T follicular helper cell (primary cell): Measurements from ENCODE around the gene FOXB1.

ENCODE experiments used
- DNase-seq: peaks from one replicate; pipeline ENCODE4 v3.0.0-alpha.2; 2020; ENCODE audit warnings: low read depth

Gene FOXB1

DNA sequence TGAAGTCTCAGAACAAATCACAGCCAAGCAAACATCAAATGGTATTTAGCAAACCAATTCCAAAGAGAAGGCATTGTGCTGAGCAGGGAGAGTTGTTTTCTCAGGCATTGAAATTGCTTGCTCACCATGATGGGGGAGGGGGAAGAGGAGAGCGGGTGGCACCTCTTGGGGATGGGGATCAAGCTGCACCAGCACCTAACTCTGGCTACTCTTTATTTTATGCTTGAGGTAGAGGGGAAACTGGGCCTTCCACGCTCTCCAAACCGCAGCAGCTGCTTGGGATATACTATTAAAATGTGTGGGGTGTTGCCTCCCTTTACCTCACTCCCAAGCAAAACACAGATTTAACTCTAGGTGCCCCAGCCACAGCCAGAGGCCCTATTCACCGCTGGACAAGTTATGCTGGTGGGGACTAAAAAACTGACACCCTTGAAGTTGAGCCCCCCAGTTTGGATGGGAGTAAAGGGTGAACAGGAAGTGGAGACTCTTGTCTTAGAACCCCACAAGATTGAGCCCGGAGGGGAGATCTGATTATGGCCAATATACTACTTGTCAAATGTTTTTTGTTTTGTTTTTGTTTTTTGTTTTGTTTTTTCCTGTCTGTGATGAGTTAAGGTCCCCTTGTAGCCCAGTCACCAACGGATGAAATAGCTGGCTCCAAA is 5.0 kb upstream of the FOXB1 start:
- no peak for DNase-seq

- DNase-seq: no peak
These were observed 4.4 kb upstream of the FOXB1 start for GRCh38 chr15:59999612-60000112.

DNA sequence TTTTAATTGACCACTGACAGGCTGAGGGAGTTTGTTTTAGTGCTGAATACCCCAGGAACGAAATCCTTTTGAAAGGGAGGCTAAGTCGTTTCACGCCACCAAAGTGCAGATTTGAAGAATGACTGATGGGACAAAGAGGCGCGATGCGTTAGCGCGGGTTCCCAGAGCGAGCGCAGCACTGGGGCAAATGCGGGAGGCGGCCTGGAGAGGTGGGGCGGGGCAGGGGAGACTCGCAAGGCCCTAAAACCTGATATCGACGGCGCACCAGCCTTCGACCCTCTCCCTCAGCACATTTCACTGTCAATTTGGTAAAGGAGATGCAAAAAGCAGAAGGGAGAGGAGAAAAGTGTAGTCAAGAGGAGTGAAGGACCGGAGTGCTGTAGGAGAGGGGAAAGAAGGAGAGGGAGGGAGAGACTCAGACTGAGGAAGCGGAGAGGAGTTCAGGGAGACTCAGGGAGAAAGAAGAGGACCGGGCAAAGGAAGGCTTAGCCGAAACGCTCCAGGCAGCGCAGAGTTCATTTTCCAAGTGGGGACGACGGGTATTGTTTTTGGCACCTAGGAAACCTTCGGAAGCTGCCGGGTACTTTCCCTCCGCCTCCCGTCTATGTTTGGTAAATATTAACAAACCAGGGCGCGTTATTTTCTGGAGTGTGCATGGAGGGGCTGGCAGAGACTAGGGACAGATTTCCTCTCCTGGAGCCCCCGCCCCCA is 3.8 kb upstream of the FOXB1 start:
- no peak for DNase-seq

GRCh38 chr15:60000824-60001609 is 3.1 kb upstream of the FOXB1 start:
- DNase-seq: no peak

- no peak for DNase-seq
These were observed 2.2 kb upstream of the FOXB1 start for GRCh38 chr15:60001610-60002527.

DNA sequence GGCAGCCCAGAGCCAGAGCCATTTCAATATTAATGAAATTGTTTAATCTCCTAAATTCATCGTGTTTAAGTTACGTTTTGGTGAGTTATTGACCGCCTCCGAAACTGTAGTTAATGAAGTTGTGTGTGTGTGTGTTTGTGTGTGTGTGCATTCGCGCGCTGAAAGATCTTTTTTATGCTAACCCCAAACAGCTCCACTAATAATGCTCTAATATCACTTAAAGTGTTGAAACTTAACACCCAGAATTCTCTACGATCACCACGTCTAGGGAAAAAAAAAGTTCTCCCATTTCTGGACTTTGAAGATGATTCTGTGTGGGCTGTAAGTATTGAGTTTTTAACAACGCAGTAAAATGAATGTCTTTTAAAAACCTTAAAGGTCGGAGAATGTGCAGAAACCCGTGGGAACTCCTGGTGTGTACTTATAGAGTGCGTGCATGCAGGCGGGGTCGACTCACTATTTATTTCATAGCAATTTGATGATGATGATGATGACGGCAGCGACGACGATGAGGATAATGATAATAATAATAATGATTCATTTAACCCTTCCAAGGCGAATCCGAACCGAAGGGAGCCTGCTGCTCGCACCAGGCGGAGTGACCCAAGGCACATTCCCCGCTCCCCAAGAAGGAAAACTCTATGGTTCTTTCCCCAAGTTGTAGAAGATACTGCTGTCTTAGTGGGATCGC is 1.4 kb upstream of the FOXB1 start:
- DNase-seq: no peak

GRCh38 chr15:60003243-60004008 is 685 bp upstream of the FOXB1 start:
- DNase-seq: no peak

DNA sequence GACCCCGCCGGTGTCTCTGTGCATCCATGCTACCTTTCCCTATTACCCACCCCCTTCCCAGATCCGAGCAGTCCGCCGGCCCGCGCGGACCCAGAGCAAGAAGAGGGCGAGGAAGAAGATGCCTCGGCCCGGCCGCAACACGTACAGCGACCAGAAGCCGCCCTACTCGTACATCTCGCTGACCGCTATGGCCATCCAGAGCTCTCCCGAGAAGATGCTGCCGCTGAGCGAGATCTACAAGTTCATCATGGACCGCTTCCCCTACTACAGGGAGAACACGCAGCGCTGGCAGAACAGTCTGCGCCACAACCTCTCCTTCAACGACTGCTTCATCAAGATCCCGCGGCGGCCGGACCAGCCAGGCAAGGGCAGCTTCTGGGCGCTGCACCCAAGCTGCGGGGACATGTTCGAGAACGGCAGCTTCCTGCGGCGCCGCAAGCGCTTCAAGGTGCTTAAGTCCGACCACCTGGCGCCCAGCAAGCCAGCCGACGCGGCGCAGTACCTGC is 788 bp downstream of the FOXB1 start:
- DNase-seq: no peak

DNA sequence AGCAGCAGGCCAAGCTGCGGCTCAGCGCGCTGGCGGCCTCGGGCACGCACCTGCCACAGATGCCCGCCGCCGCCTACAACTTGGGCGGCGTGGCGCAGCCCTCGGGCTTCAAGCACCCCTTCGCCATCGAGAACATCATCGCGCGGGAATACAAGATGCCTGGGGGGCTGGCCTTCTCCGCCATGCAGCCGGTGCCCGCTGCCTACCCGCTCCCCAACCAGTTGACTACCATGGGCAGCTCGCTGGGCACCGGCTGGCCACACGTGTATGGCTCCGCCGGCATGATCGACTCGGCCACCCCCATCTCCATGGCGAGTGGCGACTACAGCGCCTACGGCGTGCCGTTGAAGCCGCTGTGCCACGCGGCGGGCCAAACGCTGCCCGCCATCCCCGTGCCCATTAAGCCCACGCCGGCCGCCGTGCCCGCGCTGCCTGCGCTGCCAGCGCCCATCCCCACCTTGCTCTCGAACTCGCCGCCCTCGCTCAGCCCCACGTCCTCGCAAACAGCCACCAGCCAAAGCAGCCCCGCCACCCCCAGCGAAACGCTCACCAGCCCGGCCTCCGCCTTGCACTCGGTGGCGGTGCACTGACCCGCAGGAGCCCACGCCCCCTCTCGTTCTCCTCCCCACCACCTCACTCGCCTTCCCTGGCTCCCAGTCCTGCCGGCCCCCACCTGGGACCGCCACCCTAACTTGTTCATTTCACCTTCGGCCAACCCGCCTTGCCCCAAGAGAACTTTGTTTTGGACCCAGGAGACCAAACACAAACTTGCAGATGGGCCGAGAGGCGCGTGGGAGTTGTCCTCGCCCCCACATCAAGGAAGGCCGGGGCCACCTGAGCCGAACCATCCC is 1.5 kb downstream of the FOXB1 start:
- DNase-seq: no peak

DNA sequence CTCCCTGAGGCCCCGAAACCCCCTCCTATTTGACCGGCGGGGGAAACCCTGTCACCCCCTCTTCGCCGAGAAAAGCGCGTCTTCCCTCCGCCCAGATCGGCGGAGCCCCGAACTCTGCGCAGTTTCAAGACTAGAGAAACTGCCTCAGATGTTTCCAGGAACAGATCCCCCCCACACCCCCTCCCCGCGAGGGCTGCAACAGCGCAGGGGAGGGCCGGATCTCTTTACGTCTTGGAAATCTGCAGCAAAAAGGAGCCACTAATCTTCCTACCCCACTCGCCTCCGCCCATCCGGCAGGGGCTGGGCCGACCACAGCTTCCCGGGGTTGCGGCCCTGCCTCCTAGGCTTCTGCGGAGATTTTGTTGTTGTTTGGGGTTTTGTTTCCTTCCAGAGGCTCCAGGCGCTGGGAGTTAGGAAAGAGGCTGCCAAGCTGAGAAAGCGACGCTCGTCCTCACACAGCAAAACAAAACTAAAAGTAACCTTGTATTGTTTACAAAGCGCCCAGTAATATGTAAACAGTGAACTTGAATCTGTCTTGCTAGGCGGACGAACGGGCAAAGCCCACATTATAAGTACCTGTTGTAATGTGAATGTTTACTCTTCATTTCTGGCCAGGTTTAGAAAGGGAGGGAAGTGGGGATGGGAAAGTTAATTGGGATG is 2.2 kb downstream of the FOXB1 start:
- peak; percentile 42 for DNase-seq

DNA sequence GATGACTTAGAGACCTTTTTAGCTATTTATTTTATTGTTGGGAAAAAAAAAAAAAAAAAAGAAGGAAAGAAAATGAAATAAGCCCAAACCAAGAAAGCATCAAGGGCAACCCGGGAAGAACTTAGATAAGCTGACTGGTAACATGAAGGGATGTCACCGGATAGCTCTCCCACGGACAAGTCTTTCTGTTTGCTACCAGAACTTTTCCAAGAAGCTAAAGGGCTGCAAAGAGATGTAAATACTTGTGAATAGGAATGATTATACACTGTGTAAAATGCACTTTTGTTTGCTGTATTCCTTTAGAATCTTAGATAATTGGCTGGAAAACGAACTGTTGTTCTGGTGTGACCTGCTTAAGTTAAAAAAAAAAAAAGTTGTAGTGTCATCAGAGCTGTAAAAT is 2.8 kb downstream of the FOXB1 start:
- no peak for DNase-seq

DNA sequence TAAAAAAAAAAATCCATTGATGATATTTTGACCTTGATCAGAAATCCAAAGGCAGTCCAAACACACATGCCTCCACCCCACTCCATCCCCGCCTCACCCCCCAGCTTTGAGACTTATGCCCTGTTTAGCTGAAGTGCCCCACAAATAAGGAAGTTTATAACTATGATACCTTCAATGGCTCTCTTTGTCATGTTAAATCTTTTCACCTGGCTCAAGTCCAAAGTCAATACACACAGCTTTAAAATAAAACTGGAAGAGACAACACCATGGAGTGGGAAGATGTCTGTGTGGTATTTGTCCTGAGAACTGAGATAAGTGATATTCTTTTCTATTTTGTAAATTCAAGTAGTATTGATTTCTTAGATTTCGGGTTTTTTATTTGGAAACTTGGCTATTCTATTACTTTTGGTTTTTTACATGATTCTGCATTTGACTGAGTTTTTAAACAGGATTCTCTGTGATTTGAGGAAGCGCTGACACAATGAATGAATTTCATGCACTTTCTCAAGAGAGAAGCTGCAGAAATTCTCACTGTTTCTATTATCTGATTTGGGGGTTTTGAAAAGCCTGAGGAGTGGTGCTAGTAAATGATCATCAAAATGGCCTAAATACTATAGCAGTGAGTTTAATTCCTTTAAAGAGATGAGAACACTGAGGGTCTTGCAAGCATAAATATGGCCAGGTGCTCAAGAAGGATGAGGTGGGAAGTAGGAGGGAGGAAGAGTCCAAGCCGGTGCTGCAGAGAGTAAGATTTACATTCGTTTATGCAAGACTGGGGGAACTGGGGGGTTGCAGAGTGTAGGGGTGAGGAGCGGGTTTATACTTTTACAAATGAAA is 5.2 kb downstream of the FOXB1 start:
- DNase-seq: no peak

DNA sequence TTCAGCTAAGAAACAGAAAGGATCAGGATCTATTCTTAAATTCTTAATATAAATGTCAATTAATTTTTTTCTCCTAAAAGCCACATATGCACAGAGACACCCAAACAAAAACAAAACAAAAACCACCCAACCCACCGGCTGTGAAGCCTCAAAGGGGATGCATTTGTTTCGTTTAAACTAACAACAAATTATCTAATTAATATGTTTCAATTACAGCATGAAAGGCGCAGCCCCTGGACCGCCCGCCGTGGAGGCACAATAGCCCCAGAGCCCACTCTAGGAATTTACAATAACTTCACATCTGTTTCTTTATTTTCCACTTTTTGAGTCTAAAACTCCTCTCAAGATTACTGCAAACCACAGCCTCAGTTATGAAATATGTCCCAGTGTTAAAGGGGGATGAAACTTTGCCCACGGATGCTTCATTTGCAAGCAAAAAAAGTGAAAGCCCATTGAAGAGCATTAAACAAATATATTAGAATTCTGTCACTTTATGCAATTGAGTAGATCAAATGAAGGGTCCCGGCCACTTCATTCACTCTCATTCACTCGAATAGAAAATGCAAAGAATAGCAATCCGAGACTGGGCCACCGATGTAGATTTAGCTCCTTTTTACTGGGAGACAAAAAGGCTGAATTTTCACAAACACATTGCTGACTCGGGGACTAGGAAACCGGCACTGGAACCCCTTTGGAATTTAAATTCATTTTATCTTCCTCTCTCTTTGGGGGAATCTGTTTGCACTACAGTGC is 6.0 kb downstream of the FOXB1 start:
- no peak for DNase-seq

GRCh38 chr15:60010858-60011257 is 6.7 kb downstream of the FOXB1 start:
- no peak for DNase-seq

DNA sequence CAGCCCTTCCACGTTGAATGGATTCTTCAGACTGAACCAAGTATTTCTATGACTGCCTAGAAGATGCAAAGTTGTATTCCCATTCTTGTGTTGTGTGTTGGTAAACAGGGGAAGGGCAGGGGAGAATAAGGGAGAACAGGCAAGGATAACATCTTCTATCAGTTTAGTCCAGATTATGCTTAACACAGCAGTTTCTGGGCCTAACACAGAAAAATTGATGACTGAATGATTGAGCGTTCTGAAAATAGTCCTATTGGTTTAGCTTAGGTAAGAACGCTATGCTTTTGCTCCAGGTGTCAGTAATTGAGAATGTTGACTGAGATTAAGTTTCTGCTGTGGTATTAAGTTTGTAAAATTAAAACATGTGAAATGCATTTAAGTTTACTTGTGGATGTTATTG is 8.6 kb downstream of the FOXB1 start:
- DNase-seq: no peak

- DNase-seq: no peak
These were observed 13.7 kb downstream of the FOXB1 start for GRCh38 chr15:60017538-60018520.
